ENCODE results near the gene KRT3.

DNA sequence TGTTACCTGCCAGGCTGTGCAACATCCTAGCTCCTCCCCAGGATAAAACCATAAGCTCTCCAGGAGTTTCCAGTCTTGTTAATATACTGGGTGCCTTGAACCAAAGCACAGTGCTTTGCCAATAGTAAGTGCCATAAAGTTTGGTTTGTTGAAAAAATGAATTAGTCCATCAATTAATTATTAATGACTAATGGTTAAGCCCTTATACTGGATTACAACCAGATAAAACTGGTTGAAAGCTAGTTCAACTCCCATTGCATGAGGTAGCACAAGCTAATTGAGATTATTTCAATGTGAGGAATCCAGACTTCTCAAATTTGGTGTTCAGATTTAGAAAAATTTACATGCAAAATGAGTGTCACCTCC is 1.6 kb upstream of the KRT3 start:
- TF ChIP-seq, protein P1, sequence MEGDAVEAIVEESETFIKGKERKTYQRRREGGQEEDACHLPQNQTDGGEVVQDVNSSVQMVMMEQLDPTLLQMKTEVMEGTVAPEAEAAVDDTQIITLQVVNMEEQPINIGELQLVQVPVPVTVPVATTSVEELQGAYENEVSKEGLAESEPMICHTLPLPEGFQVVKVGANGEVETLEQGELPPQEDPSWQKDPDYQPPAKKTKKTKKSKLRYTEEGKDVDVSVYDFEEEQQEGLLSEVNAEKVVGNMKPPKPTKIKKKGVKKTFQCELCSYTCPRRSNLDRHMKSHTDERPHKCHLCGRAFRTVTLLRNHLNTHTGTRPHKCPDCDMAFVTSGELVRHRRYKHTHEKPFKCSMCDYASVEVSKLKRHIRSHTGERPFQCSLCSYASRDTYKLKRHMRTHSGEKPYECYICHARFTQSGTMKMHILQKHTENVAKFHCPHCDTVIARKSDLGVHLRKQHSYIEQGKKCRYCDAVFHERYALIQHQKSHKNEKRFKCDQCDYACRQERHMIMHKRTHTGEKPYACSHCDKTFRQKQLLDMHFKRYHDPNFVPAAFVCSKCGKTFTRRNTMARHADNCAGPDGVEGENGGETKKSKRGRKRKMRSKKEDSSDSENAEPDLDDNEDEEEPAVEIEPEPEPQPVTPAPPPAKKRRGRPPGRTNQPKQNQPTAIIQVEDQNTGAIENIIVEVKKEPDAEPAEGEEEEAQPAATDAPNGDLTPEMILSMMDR (IDR thresholded peaks at IDR 0.05): no peak
- TF ChIP-seq POLR2A (IDR thresholded peaks at IDR 0.05): no peak
